HepG2 (cell line): Measurements from ENCODE around the gene MRPL14. TPM values are rescaled to one million over a fixed set of nuclear protein-coding genes. Genes with fewer than 3 reads are reported as not detected.
A peak's percentile ranks its signal among the peaks of the same experiment; 100 is the strongest.

Experiments
- E2F1 ChIP-seq: sonication (generic); formaldehyde crosslinking; IDR thresholded peaks from 2 replicates; pipeline ENCODE4 v1.5.0; 2020; ENCODE audit warnings: missing genetic modification reagents
- FOXO1 ChIP-seq: sonication (generic); formaldehyde crosslinking; IDR thresholded peaks from 2 replicates; pipeline ENCODE4 v1.4.0; 2020; ENCODE audit warnings: missing genetic modification reagents
- GZF1 ChIP-seq: sonication (generic); formaldehyde crosslinking; IDR thresholded peaks from 2 replicates; pipeline ENCODE4 v1.5.1; 2020; ENCODE audit warnings: mild to moderate bottlenecking, missing genetic modification reagents
- HCFC1 ChIP-seq: fragments of 150-350 bp; IDR thresholded peaks from 2 replicates; pipeline ENCODE4 v1.6.1; 2014; ENCODE audit warnings: low read depth, low read length
- IKZF5 ChIP-seq: IDR thresholded peaks from 2 replicates; pipeline ENCODE4 v1.6.1; 2018; ENCODE audit warnings: missing genetic modification reagents, mild to moderate bottlenecking, missing compliant biosample characterization
- MEIS1 ChIP-seq: sonication (generic); formaldehyde crosslinking; IDR thresholded peaks from 2 replicates; pipeline ENCODE4 v1.9.0; 2021; ENCODE audit warnings: mild to moderate bottlenecking, missing genetic modification reagents, moderate library complexity, borderline replicate concordance
- ONECUT2 ChIP-seq: sonication (generic); formaldehyde crosslinking; IDR thresholded peaks from 2 replicates; pipeline ENCODE4 v1.4.0; 2020; ENCODE audit warnings: missing genetic modification reagents
- PHF8 ChIP-seq: sonication (generic); formaldehyde crosslinking; IDR thresholded peaks from 2 replicates; pipeline ENCODE4 v1.5.0; 2020; ENCODE audit warnings: missing genetic modification reagents
- XRCC5 ChIP-seq: fragments of 200-400 bp; formaldehyde crosslinking; optimal IDR thresholded peaks from 2 replicates; pipeline ENCODE3; 2017; ENCODE audit warnings: mild to moderate bottlenecking, low read length
- YEATS4 ChIP-seq: sonication (generic); formaldehyde crosslinking; IDR thresholded peaks from 2 replicates; pipeline ENCODE4 v1.4.0; 2020; ENCODE audit warnings: missing genetic modification reagents, borderline replicate concordance
- ZBTB20 ChIP-seq: sonication (generic); formaldehyde crosslinking; IDR thresholded peaks from 2 replicates; pipeline ENCODE4 v1.8.1; 2023; ENCODE audit warnings: missing genetic modification reagents, low read depth, mild to moderate bottlenecking, borderline replicate concordance
- ZBTB49 ChIP-seq: sonication (generic); formaldehyde crosslinking; IDR thresholded peaks from 2 replicates; pipeline ENCODE4 v1.4.0; 2020; ENCODE audit warnings: missing genetic modification reagents, borderline replicate concordance
- ZFP1 ChIP-seq: IDR thresholded peaks from 2 replicates; pipeline ENCODE4 v1.6.1; 2016
- ZFP82 ChIP-seq: sonication (generic); formaldehyde crosslinking; IDR thresholded peaks from 2 replicates; pipeline ENCODE4 v1.5.1; 2020; ENCODE audit warnings: mild to moderate bottlenecking, missing genetic modification reagents, borderline replicate concordance
- ZGPAT ChIP-seq: IDR thresholded peaks from 2 replicates; pipeline ENCODE4 v1.6.1; 2016; ENCODE audit warnings: mild to moderate bottlenecking
- ZMAT5 ChIP-seq: sonication (generic); formaldehyde crosslinking; IDR thresholded peaks from 2 replicates; pipeline ENCODE4 v1.5.0; 2020; ENCODE audit warnings: mild to moderate bottlenecking, low read depth, missing genetic modification reagents, borderline replicate concordance
- ZNF225 ChIP-seq: sonication (generic); formaldehyde crosslinking; IDR thresholded peaks from 2 replicates; pipeline ENCODE4 v1.4.0; 2020; ENCODE audit warnings: mild to moderate bottlenecking, missing genetic modification reagents
- ZNF232 ChIP-seq: sonication (generic); formaldehyde crosslinking; IDR thresholded peaks from 2 replicates; pipeline ENCODE4 v1.4.0; 2020; ENCODE audit warnings: missing genetic modification reagents, borderline replicate concordance
- ZNF264 ChIP-seq: sonication (generic); formaldehyde crosslinking; IDR thresholded peaks from 2 replicates; pipeline ENCODE4 v1.4.0; 2020; ENCODE audit warnings: missing genetic modification reagents
- ZNF354B ChIP-seq: sonication (generic); formaldehyde crosslinking; IDR thresholded peaks from 2 replicates; pipeline ENCODE4 v1.8.0; 2022; ENCODE audit warnings: mild to moderate bottlenecking, missing genetic modification reagents
- ZNF382 ChIP-seq: sonication (generic); formaldehyde crosslinking; IDR thresholded peaks from 2 replicates; pipeline ENCODE4 v1.5.0; 2020; ENCODE audit warnings: missing genetic modification reagents, mild to moderate bottlenecking, borderline replicate concordance
- ZNF44 ChIP-seq: sonication (generic); formaldehyde crosslinking; IDR thresholded peaks from 2 replicates; pipeline ENCODE4 v1.5.1; 2020; ENCODE audit warnings: mild to moderate bottlenecking, missing genetic modification reagents
- ZNF550 ChIP-seq: sonication (generic); formaldehyde crosslinking; IDR thresholded peaks from 2 replicates; pipeline ENCODE4 v1.4.0; 2020; ENCODE audit warnings: mild to moderate bottlenecking, missing genetic modification reagents, borderline replicate concordance
- ZNF747 ChIP-seq: sonication (generic); formaldehyde crosslinking; IDR thresholded peaks from 2 replicates; pipeline ENCODE4 v1.8.1; 2023; ENCODE audit warnings: missing genetic modification reagents, mild to moderate bottlenecking, borderline replicate concordance
- ZNF773 ChIP-seq: sonication (generic); formaldehyde crosslinking; IDR thresholded peaks from 2 replicates; pipeline ENCODE4 v1.4.0; 2020; ENCODE audit warnings: missing genetic modification reagents, borderline replicate concordance
- ZSCAN29 ChIP-seq: sonication (generic); formaldehyde crosslinking; conservative IDR thresholded peaks from 2 replicates; pipeline ENCODE4 v1.4.0; 2020; ENCODE audit warnings: mild to moderate bottlenecking, missing genetic modification reagents
- polyA plus RNA-seq, 8 experiments: library from polyadenylated mRNA; depleted of rRNA in 3 of 8; stranded (reverse) in 7 of 8; unstranded in 1 of 8; fragments of >200 nt; fragmentation: Illumina TruSeq in 4 of 8; extraction: Trizol in 4 of 8; gene quantifications; 2 replicates each; pipeline versions ENCODE4 v1.2.1 to v1.2.3, GENCODE V29; 2011 to 2016; ENCODE audit warnings: low read depth in 4 of 8, missing spikeins in 1 of 8, mixed read lengths in 1 of 8; ENCODE audit not compliant: insufficient read depth in 1 of 8
- total RNA-seq, 5 experiments: library from RNA; depleted of rRNA; stranded (reverse); fragments of >200 nt; fragmentation: Illumina TruSeq; extraction: Trizol; gene quantifications; 2 replicates each; pipeline ENCODE4 v1.2.3, GENCODE V29; 2016; ENCODE audit warnings: low read depth in 1 of 5

MRPL14 gene
- total and polyA plus RNA-seq, 2 of the 13 experiments (the other 11 are each of a cell fraction or from before 2014, with no cell fraction given) = 157 to 178 TPM

GRCh38 chr6:44074439-44074812 lies 52.8 kb downstream of the MRPL14 start (continued):
- TF ChIP-seq ZGPAT (CRISPR knock-in tag) (no peak; the same call in 1 of the 2 replicates), PHF8 (no peak; the same call in 1 of the 2 replicates), ZNF225 (no peak), ZFP1 (CRISPR knock-in tag) (peak; percentile 41), GZF1 (CRISPR knock-in tag) (no peak; the same call in 1 of the 2 replicates), ZNF382 (CRISPR knock-in tag) (no peak), ZNF550 (CRISPR knock-in tag) (no peak), ZFP82 (CRISPR knock-in tag) (no peak), MEIS1 (no peak), FOXO1 (CRISPR knock-in tag) (peak; percentile 70; the same call in 1 of the 2 replicates), ZSCAN29 (CRISPR knock-in tag) (0 out of 2 replicates have a peak, but pooled peaks have one; percentile 54), ZBTB20 (0 out of 2 replicates have a peak, but pooled peaks have one; percentile 3), ONECUT2 (no peak), ZMAT5 (no peak), ZNF773 (CRISPR knock-in tag) (no peak), ZNF354B (CRISPR knock-in tag) (peak; percentile 8; the same call in 1 of the 2 replicates), ZBTB49 (CRISPR knock-in tag) (no peak), ZNF44 (CRISPR knock-in tag) (no peak), ZNF747 (CRISPR knock-in tag) (no peak), ZNF232 (CRISPR knock-in tag) (peak; percentile 79; the same call in 1 of the 2 replicates), IKZF5 (CRISPR knock-in tag) (peak; percentile 69; the same call in 1 of the 2 replicates), XRCC5 (peak; percentile 97), E2F1 (CRISPR knock-in tag) (no peak), YEATS4 (CRISPR knock-in tag) (no peak), ZNF264 (CRISPR knock-in tag) (no peak; the same call in none of the 2 replicates), HCFC1 (no peak)
